GM06990 (cell line): ENCODE measurements around the gene MSX2.

Experiments
- DNase-seq: peaks from one replicate; pipeline ENCODE4 v3.0.0-alpha.2; 2011; ENCODE audit not compliant: insufficient read length; ENCODE audit errors: extremely low read depth
- H3K27me3 ChIP-seq: replicated peaks from 2 replicates; pipeline ENCODE4 v1.6.0; 2011; ENCODE audit warnings: low read length; ENCODE audit not compliant: control insufficient read depth, insufficient read depth
- H3K36me3 ChIP-seq: 2 replicates; pipeline ENCODE4 v1.5.1; 2011; ENCODE audit warnings: low read length; ENCODE audit not compliant: control insufficient read depth, insufficient read depth
- H3K4me3 ChIP-seq: replicated peaks from 2 replicates; pipeline ENCODE4 v1.5.1; 2011; ENCODE audit warnings: low read depth, mild to moderate bottlenecking, control low read depth, low read length
- TF ChIP-seq, protein P1 (sequence below): IDR thresholded peaks from 2 replicates; pipeline ENCODE4 v1.5.1; 2011; ENCODE audit warnings: low read length, control low read depth, mild to moderate bottlenecking, inconsistent platforms; ENCODE audit not compliant: insufficient read depth, poor library complexity, severe bottlenecking

The MSX2 gene

GRCh38 chr5:174729075-174729680 is 4.8 kb downstream of the MSX2 start:
- no peaks in the 10 kb centered on the region; the same call in none of the 2 replicates for H3K27me3 ChIP-seq

GRCh38 chr5:174731214-174732035 is 7.0 kb downstream of the MSX2 start:
- H3K4me3 ChIP-seq = no peak overlapping the region
- no peak for DNase-seq
- no peaks in the 10 kb centered on the region for H3K36me3 ChIP-seq
- TF ChIP-seq, protein P1, sequence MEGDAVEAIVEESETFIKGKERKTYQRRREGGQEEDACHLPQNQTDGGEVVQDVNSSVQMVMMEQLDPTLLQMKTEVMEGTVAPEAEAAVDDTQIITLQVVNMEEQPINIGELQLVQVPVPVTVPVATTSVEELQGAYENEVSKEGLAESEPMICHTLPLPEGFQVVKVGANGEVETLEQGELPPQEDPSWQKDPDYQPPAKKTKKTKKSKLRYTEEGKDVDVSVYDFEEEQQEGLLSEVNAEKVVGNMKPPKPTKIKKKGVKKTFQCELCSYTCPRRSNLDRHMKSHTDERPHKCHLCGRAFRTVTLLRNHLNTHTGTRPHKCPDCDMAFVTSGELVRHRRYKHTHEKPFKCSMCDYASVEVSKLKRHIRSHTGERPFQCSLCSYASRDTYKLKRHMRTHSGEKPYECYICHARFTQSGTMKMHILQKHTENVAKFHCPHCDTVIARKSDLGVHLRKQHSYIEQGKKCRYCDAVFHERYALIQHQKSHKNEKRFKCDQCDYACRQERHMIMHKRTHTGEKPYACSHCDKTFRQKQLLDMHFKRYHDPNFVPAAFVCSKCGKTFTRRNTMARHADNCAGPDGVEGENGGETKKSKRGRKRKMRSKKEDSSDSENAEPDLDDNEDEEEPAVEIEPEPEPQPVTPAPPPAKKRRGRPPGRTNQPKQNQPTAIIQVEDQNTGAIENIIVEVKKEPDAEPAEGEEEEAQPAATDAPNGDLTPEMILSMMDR = no peak
- H3K27me3 ChIP-seq = no peaks in the 10 kb centered on the region; the same call in 1 of the 2 replicates

More at GRCh38 chr5:174729075-174729680, 4.8 kb downstream of the MSX2 start:
- Histone ChIP-seq H3K36me3 (no peaks in the 10 kb centered on the region), H3K4me3 (no peak overlapping the region)
- TF ChIP-seq, protein P1 = no peak
- no peak for DNase-seq

GRCh38 chr5:174732036-174733020 is 7.9 kb downstream of the MSX2 start:
- TF ChIP-seq, protein P1 = no peak
- Histone ChIP-seq H3K4me3 (no peak overlapping the region), H3K36me3 (no peaks in the 10 kb centered on the region), H3K27me3 (no peaks in the 10 kb centered on the region; the same call in 1 of the 2 replicates)
- no peak for DNase-seq

DNA sequence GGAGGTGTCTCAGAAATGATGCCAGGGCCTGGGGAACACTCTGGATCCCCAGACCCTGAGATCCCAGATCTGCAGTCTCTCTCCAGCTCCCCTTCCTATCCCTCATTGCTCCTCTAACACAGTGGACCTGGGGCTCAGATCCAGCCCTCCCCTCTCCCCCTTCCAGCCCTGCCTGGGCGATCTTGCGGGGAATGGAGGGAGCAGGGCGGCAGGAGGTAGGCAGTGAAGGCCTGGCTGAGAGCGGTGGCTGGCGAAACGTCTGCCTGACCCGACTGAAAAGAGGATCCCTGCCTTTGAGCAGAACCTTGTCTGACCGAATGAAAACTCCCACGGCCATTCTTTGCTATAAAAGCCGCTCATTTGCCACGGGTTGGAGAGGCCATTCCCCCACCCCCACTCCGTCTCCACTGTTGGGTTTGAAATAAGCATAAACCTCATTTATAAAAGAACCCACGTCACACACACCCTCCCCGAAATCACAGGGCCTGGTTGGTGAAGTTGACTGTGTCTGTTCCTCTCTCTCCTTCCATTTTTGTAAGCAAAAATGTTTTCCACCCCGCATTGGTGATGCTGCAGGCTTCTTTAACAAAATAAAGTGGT is 8.8 kb downstream of the MSX2 start:
- no peaks in the 10 kb centered on the region for H3K36me3 ChIP-seq
- H3K4me3 ChIP-seq = no peak overlapping the region
- H3K27me3 ChIP-seq = no peaks in the 10 kb centered on the region; the same call in 1 of the 2 replicates
- DNase-seq = no peak
- TF ChIP-seq, protein P1 = no peak

GRCh38 chr5:174733836-174734235 is 9.5 kb downstream of the MSX2 start:
- TF ChIP-seq, protein P1 = no peak
- DNase-seq = no peak
- no peaks in the 10 kb centered on the region for H3K36me3 ChIP-seq
- H3K27me3 ChIP-seq = no peaks in the 10 kb centered on the region; the same call in 1 of the 2 replicates
- no peak overlapping the region for H3K4me3 ChIP-seq
